ENCODE measurements around the gene MAPK11.

GRCh38 chr22:50269573-50269969 is 609 bp downstream of the MAPK11 start:
- no peak for TF ChIP-seq CTCF (IDR thresholded peaks at IDR 0.05)
- TF ChIP-seq POLR2A (IDR thresholded peaks at IDR 0.05) = no peak

Measured in lower leg skin (tissue), 3 donors.